ENCODE measurements around the gene QRICH2. TPM values are rescaled to one million over a fixed set of nuclear protein-coding genes. Genes with fewer than 3 reads are reported as not detected.

Gene QRICH2
- total RNA-seq, 4 donors from 2014 or later, result 2.3 to 3.1 (median 2.7) TPM

DNA sequence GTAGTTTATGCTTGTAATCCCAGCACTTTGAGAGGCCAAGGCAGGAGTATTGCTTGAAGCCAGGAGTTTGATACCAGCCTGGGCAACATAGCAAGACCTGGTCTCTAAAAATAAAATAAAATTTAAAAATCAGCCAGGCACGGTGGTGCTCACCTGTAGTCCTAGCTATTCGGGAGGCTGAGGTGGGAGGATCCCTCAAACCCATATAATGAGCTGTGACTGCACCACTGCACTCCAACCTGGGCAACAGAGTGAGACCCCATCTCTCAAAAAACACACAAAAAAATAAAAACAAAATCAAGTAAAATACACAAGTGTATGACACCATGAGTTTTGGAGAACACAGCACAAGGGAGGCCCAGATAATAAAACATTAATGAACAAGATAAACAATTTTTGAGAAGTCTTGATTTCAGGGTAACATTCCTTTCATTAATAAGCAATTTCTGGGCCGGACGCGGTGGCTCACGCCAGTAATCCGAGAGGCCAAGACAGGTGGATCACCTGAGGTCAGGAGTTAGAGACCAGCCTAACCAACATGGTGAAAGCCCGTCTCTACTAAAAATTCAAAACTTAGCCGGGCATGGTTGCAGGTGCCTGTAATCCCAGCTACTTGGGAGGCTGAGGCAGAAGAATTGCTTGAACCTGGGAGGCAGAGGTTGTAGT lies 27.8 kb upstream of the QRICH2 start:
- no peak for DNase-seq (ENCODE audit: low spot score in 2 of 2)
- no peaks in the 10 kb centered on the region for H3K27me3 ChIP-seq
- H3K4me1 ChIP-seq, result no peaks in the 10 kb centered on the region
- WGBS, result 97% methylated on average over 9 of the region's 9 CpGs
- no peak overlapping the region for H3K4me3 ChIP-seq
- peaks cover 13% of the 10 kb centered on the region for H3K36me3 ChIP-seq
- H3K27ac ChIP-seq, result no peak overlapping the region
- TF ChIP-seq, protein P1, sequence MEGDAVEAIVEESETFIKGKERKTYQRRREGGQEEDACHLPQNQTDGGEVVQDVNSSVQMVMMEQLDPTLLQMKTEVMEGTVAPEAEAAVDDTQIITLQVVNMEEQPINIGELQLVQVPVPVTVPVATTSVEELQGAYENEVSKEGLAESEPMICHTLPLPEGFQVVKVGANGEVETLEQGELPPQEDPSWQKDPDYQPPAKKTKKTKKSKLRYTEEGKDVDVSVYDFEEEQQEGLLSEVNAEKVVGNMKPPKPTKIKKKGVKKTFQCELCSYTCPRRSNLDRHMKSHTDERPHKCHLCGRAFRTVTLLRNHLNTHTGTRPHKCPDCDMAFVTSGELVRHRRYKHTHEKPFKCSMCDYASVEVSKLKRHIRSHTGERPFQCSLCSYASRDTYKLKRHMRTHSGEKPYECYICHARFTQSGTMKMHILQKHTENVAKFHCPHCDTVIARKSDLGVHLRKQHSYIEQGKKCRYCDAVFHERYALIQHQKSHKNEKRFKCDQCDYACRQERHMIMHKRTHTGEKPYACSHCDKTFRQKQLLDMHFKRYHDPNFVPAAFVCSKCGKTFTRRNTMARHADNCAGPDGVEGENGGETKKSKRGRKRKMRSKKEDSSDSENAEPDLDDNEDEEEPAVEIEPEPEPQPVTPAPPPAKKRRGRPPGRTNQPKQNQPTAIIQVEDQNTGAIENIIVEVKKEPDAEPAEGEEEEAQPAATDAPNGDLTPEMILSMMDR (IDR thresholded peaks at IDR 0.05), result no peak
- TF ChIP-seq EP300 (IDR thresholded peaks at IDR 0.05) (no peak), POLR2AphosphoS5 (IDR thresholded peaks at IDR 0.05) (no peak), POLR2A (IDR thresholded peaks at IDR 0.05) (no peak)
- no peaks in the 10 kb centered on the region for H3K9me3 ChIP-seq

DNA sequence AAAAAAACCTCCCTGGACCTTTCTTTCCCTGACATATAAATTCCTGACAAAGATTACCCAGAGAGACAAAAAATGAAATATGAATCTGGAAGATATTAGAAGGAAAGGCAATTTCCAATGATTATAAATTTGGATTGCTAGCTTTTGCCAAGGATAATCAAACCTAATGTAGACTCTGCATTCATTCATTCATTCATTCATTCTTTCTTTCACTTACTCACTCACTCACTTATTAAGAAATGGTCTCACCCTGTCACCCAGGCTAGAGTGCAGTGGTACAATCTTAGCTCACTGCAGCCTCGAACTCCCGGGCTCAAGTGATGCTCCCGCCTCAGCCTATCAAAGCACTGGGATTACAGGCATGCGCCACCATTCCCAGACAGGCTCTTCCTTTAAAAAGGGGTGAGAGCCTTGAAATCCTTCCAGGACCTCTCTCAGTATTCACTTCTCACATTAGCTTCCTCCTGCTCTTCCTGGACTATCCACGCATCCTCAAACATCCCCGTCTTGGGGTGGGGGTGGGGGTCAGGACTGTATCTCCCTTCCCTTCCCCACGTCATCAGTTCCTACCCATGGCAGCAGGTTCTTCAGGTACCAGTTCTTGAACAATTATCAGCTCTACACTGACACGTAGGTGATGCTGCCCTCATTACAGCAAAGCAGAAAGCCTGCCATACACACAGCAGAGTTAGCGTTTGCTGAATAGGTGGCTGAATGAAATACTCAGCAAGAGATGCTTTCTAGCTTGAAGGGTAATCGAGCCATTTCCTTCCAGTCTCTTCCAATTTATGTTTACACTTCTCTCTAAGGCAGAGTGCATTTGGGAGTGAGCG lies 25.8 kb upstream of the QRICH2 start:
- 88% methylated on average over 11 of the region's 11 CpGs for WGBS
- no peak for DNase-seq (ENCODE audit: low spot score in 2 of 2)
- peaks cover 32% of the 10 kb centered on the region for H3K36me3 ChIP-seq
- no peak overlapping the region for H3K27ac ChIP-seq
- no peaks in the 10 kb centered on the region for H3K9me3 ChIP-seq
- no peaks in the 10 kb centered on the region for H3K4me1 ChIP-seq
- TF ChIP-seq EP300 (IDR thresholded peaks at IDR 0.05), result no peak
- TF ChIP-seq, protein P1 (IDR thresholded peaks at IDR 0.05), result no peak
- TF ChIP-seq POLR2A (IDR thresholded peaks at IDR 0.05), result no peak
- H3K4me3 ChIP-seq, result no peak overlapping the region
- no peaks in the 10 kb centered on the region for H3K27me3 ChIP-seq

DNA sequence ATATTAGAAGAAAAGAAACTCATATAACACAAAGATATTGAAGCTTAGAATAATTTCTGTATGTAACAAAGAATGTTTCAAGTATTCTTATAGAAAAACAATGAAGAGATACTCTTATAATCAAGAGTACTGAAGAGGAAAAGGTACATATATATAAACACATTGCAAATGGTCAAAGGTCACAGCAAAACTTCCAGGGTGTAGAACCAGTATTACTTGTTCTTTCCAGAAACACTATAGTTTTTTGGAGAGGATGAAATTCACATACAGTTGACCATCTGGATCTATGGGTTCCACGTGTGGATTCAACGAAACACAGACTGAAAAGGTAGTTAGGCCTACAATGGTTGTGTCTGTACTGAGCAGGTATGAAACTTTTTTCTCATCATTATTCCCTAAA lies 23.0 kb upstream of the QRICH2 start:
- no peak for DNase-seq (ENCODE audit: low spot score in 2 of 2)
- TF ChIP-seq EP300 (IDR thresholded peaks at IDR 0.05) (no peak), POLR2A (IDR thresholded peaks at IDR 0.05) (no peak), POLR2AphosphoS5 (IDR thresholded peaks at IDR 0.05) (no peak)
- TF ChIP-seq, protein P1 (IDR thresholded peaks at IDR 0.05), result no peak
- WGBS, result 88% methylated on average over 2 of the region's 2 CpGs
- no peaks in the 10 kb centered on the region for H3K4me1 ChIP-seq
- no peaks in the 10 kb centered on the region for H3K9me3 ChIP-seq
- no peaks in the 10 kb centered on the region for H3K27me3 ChIP-seq
- H3K36me3 ChIP-seq, result peaks cover 57% of the 10 kb centered on the region
- H3K27ac ChIP-seq, result no peak overlapping the region
- no peak overlapping the region for H3K4me3 ChIP-seq

DNA sequence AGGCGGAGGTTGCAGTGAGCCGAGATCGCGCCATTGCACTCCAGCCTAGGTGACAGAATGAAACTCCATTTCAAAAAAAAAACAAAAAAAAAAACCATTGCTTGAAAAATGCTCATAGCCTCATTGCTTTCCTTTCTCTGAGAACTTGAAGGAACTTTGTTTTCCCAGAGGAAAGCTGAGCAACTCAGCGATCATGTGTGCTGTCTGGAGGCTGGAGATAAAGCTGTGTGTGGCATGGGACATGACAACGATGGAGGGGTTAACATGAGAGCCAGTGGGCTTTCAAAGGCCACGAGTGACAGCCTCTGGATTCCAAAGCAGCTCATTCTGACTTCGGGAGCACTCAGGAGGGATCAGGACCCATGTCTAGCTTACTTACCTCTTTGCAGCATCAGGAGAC lies 21.6 kb upstream of the QRICH2 start:
- Histone ChIP-seq H3K4me1 (no peaks in the 10 kb centered on the region), H3K4me3 (no peak overlapping the region), H3K36me3 (peaks cover 57% of the 10 kb centered on the region), H3K27ac (no peak overlapping the region), H3K27me3 (no peaks in the 10 kb centered on the region), H3K9me3 (no peaks in the 10 kb centered on the region)
- DNase-seq (ENCODE audit: low spot score in 2 of 2), result no peak
- TF ChIP-seq EP300 (IDR thresholded peaks at IDR 0.05) (no peak), POLR2AphosphoS5 (IDR thresholded peaks at IDR 0.05) (no peak), POLR2A (IDR thresholded peaks at IDR 0.05) (no peak)
- TF ChIP-seq, protein P1 (IDR thresholded peaks at IDR 0.05), result no peak
- WGBS, result 90% methylated on average over 8 of the region's 8 CpGs

DNA sequence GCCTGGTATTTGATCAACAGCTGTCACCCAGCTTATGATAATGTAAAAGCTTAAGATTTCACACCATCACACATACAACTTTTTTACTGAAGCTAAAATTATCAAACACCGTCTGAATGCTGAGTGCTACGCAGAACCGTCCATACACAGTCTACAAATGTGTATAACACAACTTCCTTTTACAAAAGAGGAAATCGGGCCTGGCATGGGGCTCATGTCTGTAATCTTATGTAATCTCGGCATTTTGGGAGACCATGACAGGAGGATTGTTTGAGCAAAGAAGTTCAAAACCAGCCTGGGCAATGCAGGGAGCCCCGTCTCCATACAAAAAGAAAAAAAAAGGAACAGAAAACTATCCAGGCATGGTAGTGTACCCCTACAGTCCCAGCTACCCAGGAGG lies 19.6 kb upstream of the QRICH2 start:
- no peaks in the 10 kb centered on the region for H3K9me3 ChIP-seq
- H3K4me3 ChIP-seq, result no peak overlapping the region
- no peak for TF ChIP-seq POLR2A (IDR thresholded peaks at IDR 0.05)
- DNase-seq (ENCODE audit: low spot score in 2 of 2), result no peak
- H3K36me3 ChIP-seq, result peaks cover 73% of the 10 kb centered on the region
- H3K27me3 ChIP-seq, result no peaks in the 10 kb centered on the region
- H3K4me1 ChIP-seq, result no peaks in the 10 kb centered on the region
- no peak overlapping the region for H3K27ac ChIP-seq
- WGBS, result 86% methylated on average over 6 of the region's 6 CpGs
